ENCODE results near the gene SSBP3. TPM values are rescaled to one million over a fixed set of nuclear protein-coding genes. Genes with fewer than 3 reads are reported as not detected.

SSBP3 gene
- total RNA-seq, 1 experiment from 2014 or later = 115 TPM

- TF ChIP-seq FOXP1 (CRISPR knock-in tag; IDR thresholded peaks at IDR 0.05; ENCODE audit: borderline replicate concordance) = 0 out of 2 replicates have a peak, but pooled peaks have one; percentile 24
- TF ChIP-seq, protein P1, sequence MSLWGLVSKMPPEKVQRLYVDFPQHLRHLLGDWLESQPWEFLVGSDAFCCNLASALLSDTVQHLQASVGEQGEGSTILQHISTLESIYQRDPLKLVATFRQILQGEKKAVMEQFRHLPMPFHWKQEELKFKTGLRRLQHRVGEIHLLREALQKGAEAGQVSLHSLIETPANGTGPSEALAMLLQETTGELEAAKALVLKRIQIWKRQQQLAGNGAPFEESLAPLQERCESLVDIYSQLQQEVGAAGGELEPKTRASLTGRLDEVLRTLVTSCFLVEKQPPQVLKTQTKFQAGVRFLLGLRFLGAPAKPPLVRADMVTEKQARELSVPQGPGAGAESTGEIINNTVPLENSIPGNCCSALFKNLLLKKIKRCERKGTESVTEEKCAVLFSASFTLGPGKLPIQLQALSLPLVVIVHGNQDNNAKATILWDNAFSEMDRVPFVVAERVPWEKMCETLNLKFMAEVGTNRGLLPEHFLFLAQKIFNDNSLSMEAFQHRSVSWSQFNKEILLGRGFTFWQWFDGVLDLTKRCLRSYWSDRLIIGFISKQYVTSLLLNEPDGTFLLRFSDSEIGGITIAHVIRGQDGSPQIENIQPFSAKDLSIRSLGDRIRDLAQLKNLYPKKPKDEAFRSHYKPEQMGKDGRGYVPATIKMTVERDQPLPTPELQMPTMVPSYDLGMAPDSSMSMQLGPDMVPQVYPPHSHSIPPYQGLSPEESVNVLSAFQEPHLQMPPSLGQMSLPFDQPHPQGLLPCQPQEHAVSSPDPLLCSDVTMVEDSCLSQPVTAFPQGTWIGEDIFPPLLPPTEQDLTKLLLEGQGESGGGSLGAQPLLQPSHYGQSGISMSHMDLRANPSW (CRISPR knock-in tag; conservative IDR thresholded peaks at IDR 0.05; ENCODE audit: low read depth) = no peak
- Mint-ChIP-seq H3K4me1 (peaks cover 74% of the 10 kb centered on the region), H3K27me3 (ENCODE audit: low read depth) (no peaks in the 10 kb centered on the region), H3K27ac (peak overlapping the region; percentile 79), H3K9me3 (no peaks in the 10 kb centered on the region), H3K36me3 (peaks cover 6% of the 10 kb centered on the region), H3K4me3 (no peak overlapping the region)
- no peak for DNase-seq (ENCODE audit: low spot score)
- ChIA-PET POLR2A (no interaction called here), CTCF (no interaction called here)
- peak; percentile 2 for ATAC-seq
These were observed 26.5 kb downstream of the SSBP3 start for GRCh38 chr1:54379555-54380289.

GRCh38 chr1:54378874-54379554 is 27.2 kb downstream of the SSBP3 start:
- Mint-ChIP-seq H3K9me3 (no peaks in the 10 kb centered on the region), H3K4me1 (peaks cover 76% of the 10 kb centered on the region), H3K27me3 (ENCODE audit: low read depth) (no peaks in the 10 kb centered on the region), H3K36me3 (peaks cover 4% of the 10 kb centered on the region), H3K27ac (peak overlapping the region; percentile 79), H3K4me3 (peak overlapping the region; percentile 52)
- DNase-seq (ENCODE audit: low spot score) = no peak
- ATAC-seq = peak; percentile 6
- TF ChIP-seq MYBL2 (CRISPR knock-in tag; IDR thresholded peaks at IDR 0.05) (no peak), FOXK1 (CRISPR knock-in tag; IDR thresholded peaks at IDR 0.05) (no peak), ZNF138 (CRISPR knock-in tag; conservative IDR thresholded peaks at IDR 0.05) (no peak), ZNF121 (CRISPR knock-in tag; IDR thresholded peaks at IDR 0.05) (no peak), TEAD1 (CRISPR knock-in tag; IDR thresholded peaks at IDR 0.05) (no peak), HMGXB4 (CRISPR knock-in tag; IDR thresholded peaks at IDR 0.05) (no peak), ZNF532 (CRISPR knock-in tag; IDR thresholded peaks at IDR 0.05; ENCODE audit: borderline replicate concordance) (no peak), ATF2 (CRISPR knock-in tag; IDR thresholded peaks at IDR 0.05; ENCODE audit: borderline replicate concordance, low read depth) (no peak), ATF6 (CRISPR knock-in tag; IDR thresholded peaks at IDR 0.05) (no peak), FOXJ3 (CRISPR knock-in tag; IDR thresholded peaks at IDR 0.05; ENCODE audit: borderline replicate concordance) (no peak), OVOL2 (CRISPR knock-in tag; IDR thresholded peaks at IDR 0.05; ENCODE audit: borderline replicate concordance) (no peak), RELA (CRISPR knock-in tag; IDR thresholded peaks at IDR 0.05; ENCODE audit: borderline replicate concordance) (no peak), E2F1 (CRISPR knock-in tag; IDR thresholded peaks at IDR 0.05) (no peak), ZNF263 (CRISPR knock-in tag; IDR thresholded peaks at IDR 0.05; ENCODE audit: low read depth) (no peak)
- TF ChIP-seq, protein P2, sequence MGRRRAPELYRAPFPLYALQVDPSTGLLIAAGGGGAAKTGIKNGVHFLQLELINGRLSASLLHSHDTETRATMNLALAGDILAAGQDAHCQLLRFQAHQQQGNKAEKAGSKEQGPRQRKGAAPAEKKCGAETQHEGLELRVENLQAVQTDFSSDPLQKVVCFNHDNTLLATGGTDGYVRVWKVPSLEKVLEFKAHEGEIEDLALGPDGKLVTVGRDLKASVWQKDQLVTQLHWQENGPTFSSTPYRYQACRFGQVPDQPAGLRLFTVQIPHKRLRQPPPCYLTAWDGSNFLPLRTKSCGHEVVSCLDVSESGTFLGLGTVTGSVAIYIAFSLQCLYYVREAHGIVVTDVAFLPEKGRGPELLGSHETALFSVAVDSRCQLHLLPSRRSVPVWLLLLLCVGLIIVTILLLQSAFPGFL (CRISPR knock-in tag; IDR thresholded peaks at IDR 0.05; ENCODE audit: borderline replicate concordance) = no peak
- ChIA-PET CTCF (interaction anchor here (0.6 to 1.2 kb wide), 4 partner anchors 69 to 110 kb away, joined by 3 to 9 read pairs (median 4); no protein-coding TSS in a partner anchor), POLR2A (interaction anchor here (1.0 to 1.2 kb wide), 5 partner anchors 15 to 79 kb away, joined by 4 to 8 read pairs (median 5); partner anchors contain the start of gene SSBP3)

All from WTC11 (cell line).